Mucosa of stomach (tissue), 1 donor: ENCODE results near the gene URGCP.

Experiments used
- H3K27me3 ChIP-seq: one replicate; pipeline ENCODE4 v1.7.0; 2013; ENCODE audit warnings: mild to moderate bottlenecking, low read length; ENCODE audit not compliant: control insufficient read depth, insufficient read depth
- H3K36me3 ChIP-seq: one replicate; pipeline ENCODE4 v1.7.0; 2013; ENCODE audit warnings: low read length; ENCODE audit not compliant: control insufficient read depth, insufficient read depth
- H3K4me1 ChIP-seq: one replicate; pipeline ENCODE4 v1.7.0; 2013; ENCODE audit warnings: mild to moderate bottlenecking, low read length; ENCODE audit not compliant: control insufficient read depth, insufficient read depth
- H3K4me3 ChIP-seq: one replicate; pipeline ENCODE4 v1.7.0; 2013; ENCODE audit warnings: low read length
- H3K9ac ChIP-seq: one replicate; pipeline ENCODE4 v1.7.0; 2013; ENCODE audit warnings: mild to moderate bottlenecking, low read length, moderate library complexity
- H3K9me3 ChIP-seq: one replicate; pipeline ENCODE4 v1.7.0; 2013; ENCODE audit warnings: mild to moderate bottlenecking, low read length, moderate library complexity; ENCODE audit not compliant: control insufficient read depth
- donor health status: Pancreatic carcinoma.

URGCP gene

GRCh38 chr7:43933902-43934560 lies 27.6 kb upstream of the URGCP start:
- no peak overlapping the region for H3K9ac ChIP-seq
- no peak overlapping the region for H3K4me3 ChIP-seq
- H3K4me1 ChIP-seq: peaks cover 2% of the 10 kb centered on the region

GRCh38 chr7:43931346-43931745 lies 24.9 kb upstream of the URGCP start:
- H3K9ac ChIP-seq: no peak overlapping the region
- no peaks in the 10 kb centered on the region for H3K9me3 ChIP-seq
- H3K27me3 ChIP-seq: no peaks in the 10 kb centered on the region
- no peaks in the 10 kb centered on the region for H3K36me3 ChIP-seq
- H3K4me3 ChIP-seq: no peak overlapping the region
- peaks cover 8% of the 10 kb centered on the region for H3K4me1 ChIP-seq

More at GRCh38 chr7:43933902-43934560, 27.6 kb upstream of the URGCP start:
- Histone ChIP-seq H3K36me3 (no peaks in the 10 kb centered on the region), H3K9me3 (no peaks in the 10 kb centered on the region), H3K27me3 (no peaks in the 10 kb centered on the region)

GRCh38 chr7:43929529-43930457 lies 23.4 kb upstream of the URGCP start:
- Histone ChIP-seq H3K9me3 (no peaks in the 10 kb centered on the region), H3K9ac (no peak overlapping the region), H3K36me3 (no peaks in the 10 kb centered on the region), H3K4me3 (no peak overlapping the region), H3K4me1 (peaks cover 8% of the 10 kb centered on the region), H3K27me3 (no peaks in the 10 kb centered on the region)

GRCh38 chr7:43927810-43928209 lies 21.4 kb upstream of the URGCP start:
- no peaks in the 10 kb centered on the region for H3K9me3 ChIP-seq
- H3K4me3 ChIP-seq: no peak overlapping the region
- H3K27me3 ChIP-seq: no peaks in the 10 kb centered on the region
- peaks cover 8% of the 10 kb centered on the region for H3K4me1 ChIP-seq
- no peak overlapping the region for H3K9ac ChIP-seq
- no peaks in the 10 kb centered on the region for H3K36me3 ChIP-seq

- Histone ChIP-seq H3K4me1 (peaks cover 8% of the 10 kb centered on the region), H3K4me3 (peak overlapping the region; percentile 53), H3K27me3 (no peaks in the 10 kb centered on the region), H3K9me3 (no peaks in the 10 kb centered on the region), H3K36me3 (no peaks in the 10 kb centered on the region), H3K9ac (peak overlapping the region; percentile 74)
Measured at GRCh38 chr7:43926798-43927123, 20.4 kb upstream of the URGCP start.

- H3K9ac ChIP-seq: peak within 1 kb of the TSS; percentile 74
- no peaks in the 10 kb centered on the region for H3K27me3 ChIP-seq
- peaks cover 8% of the 10 kb centered on the region for H3K4me1 ChIP-seq
- H3K9me3 ChIP-seq: no peaks in the 10 kb centered on the region
- H3K36me3 ChIP-seq: no peaks in the 10 kb centered on the region
- peak within 1 kb of the TSS; percentile 91 for H3K4me3 ChIP-seq
Measured at GRCh38 chr7:43925984-43926797, 19.8 kb upstream of the URGCP start, which contains the start of gene UBE2D4. Gene UBE2D4, plus strand, starts transcription at chr7:43926436. Its CDS starts 97 bp downstream, at chr7:43926533.

- no peaks in the 10 kb centered on the region for H3K9me3 ChIP-seq
- H3K4me3 ChIP-seq: no peak overlapping the region
- H3K4me1 ChIP-seq: peaks cover 8% of the 10 kb centered on the region
- H3K9ac ChIP-seq: no peak overlapping the region
- no peaks in the 10 kb centered on the region for H3K27me3 ChIP-seq
- H3K36me3 ChIP-seq: no peaks in the 10 kb centered on the region
Measured at GRCh38 chr7:43922726-43923125, 16.3 kb upstream of the URGCP start.

- H3K27me3 ChIP-seq: no peaks in the 10 kb centered on the region
- no peak overlapping the region for H3K4me3 ChIP-seq
- H3K9ac ChIP-seq: no peak overlapping the region
- no peaks in the 10 kb centered on the region for H3K36me3 ChIP-seq
- H3K9me3 ChIP-seq: no peaks in the 10 kb centered on the region
- H3K4me1 ChIP-seq: no peaks in the 10 kb centered on the region
Measured at GRCh38 chr7:43921423-43921822, 15.0 kb upstream of the URGCP start.

- no peak overlapping the region for H3K9ac ChIP-seq
- H3K4me3 ChIP-seq: no peak overlapping the region
- H3K27me3 ChIP-seq: no peaks in the 10 kb centered on the region
- no peaks in the 10 kb centered on the region for H3K4me1 ChIP-seq
- no peaks in the 10 kb centered on the region for H3K36me3 ChIP-seq
- no peaks in the 10 kb centered on the region for H3K9me3 ChIP-seq
Measured at GRCh38 chr7:43915907-43916306, 9.5 kb upstream of the URGCP start.

- H3K4me3 ChIP-seq: no peak overlapping the region
- no peak overlapping the region for H3K9ac ChIP-seq
- no peaks in the 10 kb centered on the region for H3K27me3 ChIP-seq
- no peaks in the 10 kb centered on the region for H3K9me3 ChIP-seq
- no peaks in the 10 kb centered on the region for H3K4me1 ChIP-seq
- H3K36me3 ChIP-seq: no peaks in the 10 kb centered on the region
Measured at GRCh38 chr7:43914795-43915194, 8.4 kb upstream of the URGCP start.

GRCh38 chr7:43905956-43906330 lies 453 bp downstream of the URGCP start:
- peak overlapping the region; percentile 63 for H3K4me3 ChIP-seq
- no peaks in the 10 kb centered on the region for H3K9me3 ChIP-seq
- peaks cover 24% of the 10 kb centered on the region for H3K4me1 ChIP-seq
- peak overlapping the region; percentile 86 for H3K9ac ChIP-seq
- H3K27me3 ChIP-seq: no peaks in the 10 kb centered on the region
- H3K36me3 ChIP-seq: no peaks in the 10 kb centered on the region
